Esophagus (tissue), 2 donors: ENCODE results near the gene ACTA1. TPM values are rescaled to one million over a fixed set of nuclear protein-coding genes. Genes with fewer than 3 reads are reported as not detected.

Source experiments
- H3K27ac ChIP-seq, 2 donors: one replicate each; pipeline ENCODE4 v1.5.1; 2013; ENCODE audit warnings: low read depth in 2 of 2, mild to moderate bottlenecking in 2 of 2, inconsistent platforms in 1 of 2, low read length in 1 of 2, moderate library complexity in 1 of 2
- H3K27me3 ChIP-seq, 2 donors: one replicate each; pipeline ENCODE4 v1.6.1; 2013; ENCODE audit warnings: low read length in 2 of 2, control low read depth in 1 of 2, mild to moderate bottlenecking in 1 of 2; ENCODE audit not compliant: insufficient read depth in 2 of 2, control insufficient read depth in 1 of 2
- H3K36me3 ChIP-seq, 2 donors: one replicate each; pipeline ENCODE4 v1.6.1; 2013; ENCODE audit warnings: low read length in 1 of 2; ENCODE audit not compliant: control insufficient read depth in 2 of 2, insufficient read depth in 2 of 2
- H3K4me1 ChIP-seq, 2 donors: one replicate each; pipeline ENCODE4 v1.6.1; 2013; ENCODE audit warnings: low read length in 1 of 2; ENCODE audit not compliant: control insufficient read depth in 2 of 2, insufficient read depth in 2 of 2
- H3K4me3 ChIP-seq, 2 donors: one replicate each; pipeline ENCODE4 v1.5.1; 2013; ENCODE audit warnings: low read length in 2 of 2, mild to moderate bottlenecking in 2 of 2, low read depth in 1 of 2, moderate library complexity in 1 of 2
- H3K9me3 ChIP-seq, 2 donors: one replicate each; pipeline ENCODE4 v1.6.1; 2013; ENCODE audit warnings: mild to moderate bottlenecking in 2 of 2, low read depth in 1 of 2, low read length in 1 of 2, moderate library complexity in 1 of 2; ENCODE audit not compliant: control insufficient read depth in 2 of 2, insufficient read depth in 1 of 2
- WGBS, 2 donors: extraction: QIAGEN DNeasy Blood & Tissue Kit; methylation state at CpG; one replicate each; pipeline ENCODE4 v1.1.7; 2013; 5-methylcytosine and 5-hydroxymethylcytosine counted together
- polyA plus RNA-seq, 2 donors: library from polyadenylated mRNA; stranded (reverse); fragments of 200-250 nt; gene quantifications; one replicate each; pipeline ENCODE4 v1.2.3, GENCODE V29; 2013
- donor health status: healthy with polysubstance abuse.
- donor health status: Bipolar disorder and iron deficiency.

Gene ACTA1
- polyA plus RNA-seq, 2 donors: 0.35 to 1.8 TPM

- Histone ChIP-seq H3K4me1 (no peaks in the 10 kb centered on the region), H3K27ac (no peak overlapping the region), H3K27me3 (no peaks in the 10 kb centered on the region), H3K9me3 (peaks cover 0 to 6% of the 10 kb centered on the region in 2 donors), H3K36me3 (no peaks in the 10 kb centered on the region), H3K4me3 (no peak overlapping the region)
- 74 to 79% methylated on average over 8 of the region's 8 CpGs for WGBS, 2 donors
These were observed 47.9 kb downstream of the ACTA1 start for GRCh38 chr1:229385853-229386456.

- 86 to 88% methylated on average over 7 of the region's 7 CpGs for WGBS, 2 donors
- Histone ChIP-seq H3K4me1 (no peaks in the 10 kb centered on the region), H3K4me3 (no peak overlapping the region), H3K27ac (no peak overlapping the region), H3K36me3 (no peaks in the 10 kb centered on the region), H3K9me3 (peaks cover 0 to 5% of the 10 kb centered on the region in 2 donors), H3K27me3 (no peaks in the 10 kb centered on the region)
These were observed 49.1 kb downstream of the ACTA1 start for GRCh38 chr1:229384822-229385221.

- H3K9me3 ChIP-seq: peaks cover 0 to 5% of the 10 kb centered on the region in 2 donors
- H3K4me3 ChIP-seq: no peak overlapping the region
- H3K36me3 ChIP-seq: no peaks in the 10 kb centered on the region
- H3K4me1 ChIP-seq: no peaks in the 10 kb centered on the region
- 87 to 91% methylated on average over 5 of the region's 5 CpGs for WGBS, 2 donors
- H3K27me3 ChIP-seq: no peaks in the 10 kb centered on the region
- no peak overlapping the region for H3K27ac ChIP-seq
These were observed 49.9 kb downstream of the ACTA1 start for GRCh38 chr1:229383961-229384360.

GRCh38 chr1:229383188-229383587, 50.7 kb downstream of the ACTA1 start:
- H3K27ac ChIP-seq: no peak overlapping the region
- 90 to 93% methylated on average over 3 of the region's 3 CpGs for WGBS, 2 donors
- no peaks in the 10 kb centered on the region for H3K36me3 ChIP-seq
- no peaks in the 10 kb centered on the region for H3K4me1 ChIP-seq
- H3K4me3 ChIP-seq: no peak overlapping the region
- H3K9me3 ChIP-seq: peaks cover 0 to 5% of the 10 kb centered on the region in 2 donors
- no peaks in the 10 kb centered on the region for H3K27me3 ChIP-seq

Other genes with a start within 250 kb of the ACTA1 start
- gene RAB4A, start 163.0 kb downstream of the ACTA1 start, polyA plus RNA-seq: 10 to 100 TPM; 15.0 to 36.6 TPM
- gene CCSAP, start 91.0 kb downstream of the ACTA1 start, polyA plus RNA-seq: 1 to 10 TPM; 1.6 to 2.5 TPM
- 1 to 10 TPM; 7.3 to 9.9 TPM for gene NUP133, start 74.2 kb upstream of the ACTA1 start, polyA plus RNA-seq
- gene ABCB10, start 124.6 kb upstream of the ACTA1 start, polyA plus RNA-seq: 1 to 10 TPM; 5.9 to 6.4 TPM
- gene TAF5L, start 192.0 kb upstream of the ACTA1 start, polyA plus RNA-seq: 1 to 10 TPM; 4.8 to 9.4 TPM
- gene URB2, start 192.2 kb upstream of the ACTA1 start, polyA plus RNA-seq: 1 to 10 TPM; 2.8 to 3.2 TPM